Neuronal stem cell (in vitro differentiated cells): Measurements from ENCODE around the gene PCNX1.

Source experiments
- DNase-seq: peaks from one replicate; pipeline ENCODE4 v3.0.0-alpha.2; 2013; ENCODE audit warnings: low spot score
- H2AFZ ChIP-seq: one replicate; pipeline ENCODE4 v1.6.1; 2013; ENCODE audit warnings: mild to moderate bottlenecking, low read length, inconsistent platforms
- H2AK5ac ChIP-seq: 2 replicates; pipeline ENCODE4 v1.6.1; 2013; ENCODE audit warnings: low read depth, mild to moderate bottlenecking, inconsistent platforms, low read length, moderate library complexity, mixed read lengths
- H2BK120ac ChIP-seq: 2 replicates; pipeline ENCODE4 v1.6.1; 2013; ENCODE audit warnings: low read depth, mild to moderate bottlenecking, inconsistent platforms, low read length, moderate library complexity, mixed read lengths
- H2BK12ac ChIP-seq: one replicate; pipeline ENCODE4 v1.6.1; 2013; ENCODE audit warnings: low read length, inconsistent platforms
- H2BK15ac ChIP-seq: 2 replicates; pipeline ENCODE4 v1.6.1; 2013; ENCODE audit warnings: mild to moderate bottlenecking, low read length, inconsistent platforms, mixed read lengths
- H2BK5ac ChIP-seq: one replicate; pipeline ENCODE4 v1.6.1; 2013; ENCODE audit warnings: inconsistent platforms, mild to moderate bottlenecking, low read length, moderate library complexity
- H3K14ac ChIP-seq: one replicate; pipeline ENCODE4 v1.6.1; 2013; ENCODE audit warnings: low read length, inconsistent platforms
- H3K18ac ChIP-seq: 2 replicates; pipeline ENCODE4 v1.6.1; 2013; ENCODE audit warnings: low read length, inconsistent platforms
- H3K23ac ChIP-seq: 2 replicates; pipeline ENCODE4 v1.6.1; 2013; ENCODE audit warnings: low read depth, mild to moderate bottlenecking, mixed read lengths, low read length, inconsistent platforms; ENCODE audit not compliant: poor library complexity
- H3K27ac ChIP-seq: replicated peaks from 3 replicates; pipeline ENCODE4 v1.5.1; 2013; ENCODE audit warnings: low read length, inconsistent platforms
- H3K27me3 ChIP-seq, 3 experiments: 2 replicates each; pipeline ENCODE4 v1.6.1; 2013; ENCODE audit warnings: low read length in 3 of 3, mild to moderate bottlenecking in 2 of 3, inconsistent platforms in 1 of 3, low read depth in 1 of 3, mixed read lengths in 1 of 3, moderate library complexity in 1 of 3; ENCODE audit not compliant: control insufficient read depth in 3 of 3, insufficient read depth in 3 of 3
- H3K36me3 ChIP-seq, 2 donors: replicated peaks in 1 of 2; 2 replicates each; pipeline ENCODE4 v1.6.1; 2013; ENCODE audit warnings: low read length in 2 of 2; ENCODE audit not compliant: control insufficient read depth in 2 of 2, insufficient read depth in 2 of 2
- H3K4ac ChIP-seq: 2 replicates; pipeline ENCODE4 v1.6.1; 2013; ENCODE audit warnings: inconsistent platforms, mild to moderate bottlenecking, low read length, moderate library complexity
- H3K4me1 ChIP-seq, 2 donors: 1 replicate in 1 of 2; 2 replicates in 1 of 2; pipeline ENCODE4 v1.6.1; 2013; ENCODE audit warnings: low read length in 2 of 2, low read depth in 1 of 2; ENCODE audit not compliant: control insufficient read depth in 2 of 2, insufficient read depth in 1 of 2
- H3K4me2 ChIP-seq: one replicate; pipeline ENCODE4 v1.6.1; 2013; ENCODE audit warnings: mild to moderate bottlenecking, low read length, inconsistent platforms; ENCODE audit not compliant: insufficient read depth, poor library complexity, severe bottlenecking
- H3K4me3 ChIP-seq, 2 donors: 2 replicates each; pipeline ENCODE4 v1.5.1; 2013; ENCODE audit warnings: low read length in 2 of 2, mild to moderate bottlenecking in 2 of 2, inconsistent platforms in 1 of 2, moderate library complexity in 1 of 2
- H3K79me1 ChIP-seq: one replicate; pipeline ENCODE4 v1.6.1; 2013; ENCODE audit warnings: low read depth, mild to moderate bottlenecking, inconsistent platforms, low read length, moderate library complexity
- H3K9ac ChIP-seq: one replicate; pipeline ENCODE4 v1.6.1; 2013; ENCODE audit warnings: mild to moderate bottlenecking, low read depth, low read length, inconsistent platforms; ENCODE audit not compliant: poor library complexity
- H3K9me3 ChIP-seq, 2 donors: replicated peaks in 1 of 2; 2 replicates each; pipeline versions ENCODE3 to v1.6.1; 2013; ENCODE audit warnings: low read length in 2 of 2, mild to moderate bottlenecking in 2 of 2, inconsistent platforms in 1 of 2, low read depth in 1 of 2, mixed read lengths in 1 of 2, moderate library complexity in 1 of 2; ENCODE audit not compliant: control insufficient read depth in 2 of 2, insufficient read depth in 1 of 2
- H4K8ac ChIP-seq: one replicate; pipeline ENCODE4 v1.6.1; 2013; ENCODE audit warnings: low read depth, mild to moderate bottlenecking, inconsistent platforms, low read length, moderate library complexity
- H4K91ac ChIP-seq: one replicate; pipeline ENCODE4 v1.6.1; 2013; ENCODE audit warnings: low read length, low read depth, mild to moderate bottlenecking, inconsistent platforms; ENCODE audit not compliant: poor library complexity
- WGBS, 2 donors: extraction: QIAGEN DNeasy Blood & Tissue Kit; methylation state at CpG; one replicate each; pipeline ENCODE4 v1.1.7; 2013; ENCODE audit warnings: missing lambda C conversion rate in 2 of 2, mixed read lengths in 1 of 2; ENCODE audit not compliant: insufficient read length in 2 of 2, insufficient replicate concordance in 1 of 2; ENCODE audit errors: extremely low coverage in 2 of 2; 5-methylcytosine and 5-hydroxymethylcytosine counted together

Gene PCNX1

GRCh38 chr14:70904373-70904772 lies 2.9 kb upstream of the PCNX1 start:
- DNase-seq: no peak
- no peak overlapping the region for H3K27ac ChIP-seq
- no peak overlapping the region for H2BK12ac ChIP-seq
- H2BK5ac ChIP-seq: no peak overlapping the region
- no peak overlapping the region for H2AK5ac ChIP-seq
- H3K4me2 ChIP-seq: no peak overlapping the region
- H3K14ac ChIP-seq: no peak overlapping the region
- H3K9me3 ChIP-seq: no peaks in the 10 kb centered on the region
- H3K9ac ChIP-seq: no peak overlapping the region
- H2BK120ac ChIP-seq: no peak overlapping the region
- H3K18ac ChIP-seq: no peak overlapping the region
- no peaks in the 10 kb centered on the region for H3K36me3 ChIP-seq
- no peak overlapping the region for H3K4ac ChIP-seq
- no peak overlapping the region for H4K8ac ChIP-seq
- no CpG with 5 or more reads among the region's 2 CpGs for WGBS, 2 donors
- H4K91ac ChIP-seq: no peak overlapping the region
- H3K23ac ChIP-seq: no peak overlapping the region
- no peak overlapping the region for H3K4me3 ChIP-seq
- H3K4me1 ChIP-seq: peaks cover 2 to 9% of the 10 kb centered on the region in 2 donors
- H2AFZ ChIP-seq: no peak overlapping the region
- no peak overlapping the region for H2BK15ac ChIP-seq
- H3K79me1 ChIP-seq: peaks cover 3% of the 10 kb centered on the region
- H3K27me3 ChIP-seq: peaks cover 0 to 5% (median 0%) of the 10 kb centered on the region in 3 experiments

GRCh38 chr14:70905301-70905700 lies 2.0 kb upstream of the PCNX1 start:
- H2AFZ ChIP-seq: no peak overlapping the region

GRCh38 chr14:70906793-70907175 lies 475 bp upstream of the PCNX1 start:
- Histone ChIP-seq H2BK15ac (no peak overlapping the region), H2BK5ac (no peak overlapping the region), H4K91ac (no peak overlapping the region), H3K14ac (no peak overlapping the region), H3K4me1 (peaks cover 5 to 13% of the 10 kb centered on the region in 2 donors), H3K36me3 (no peaks in the 10 kb centered on the region), H3K9me3 (no peaks in the 10 kb centered on the region), H3K9ac (no peak overlapping the region), H2BK120ac (no peak overlapping the region), H3K4me3 (peak overlapping the region in 1 of 2 donors; percentile 70), H3K79me1 (peaks cover 4% of the 10 kb centered on the region), H3K18ac (no peak overlapping the region), H2BK12ac (no peak overlapping the region), H3K4ac (no peak overlapping the region), H4K8ac (no peak overlapping the region), H3K23ac (no peak overlapping the region), H3K27ac (no peak overlapping the region), H3K4me2 (peak overlapping the region; percentile 41), H3K27me3 (peaks cover 0 to 5% (median 0%) of the 10 kb centered on the region in 3 experiments), H2AFZ (peak overlapping the region; percentile 93), H2AK5ac (no peak overlapping the region)
- no CpG with 5 or more reads among the region's 9 CpGs for WGBS, 2 donors
- DNase-seq: no peak

More at GRCh38 chr14:70905301-70905700, 2.0 kb upstream of the PCNX1 start:
- no peak overlapping the region for H2BK5ac ChIP-seq
- no peak overlapping the region for H2BK120ac ChIP-seq
- H3K4me1 ChIP-seq: peaks cover 4 to 13% of the 10 kb centered on the region in 2 donors
- H3K18ac ChIP-seq: no peak overlapping the region
- H4K8ac ChIP-seq: no peak overlapping the region
- H3K9ac ChIP-seq: no peak overlapping the region
- H3K4me3 ChIP-seq: peak overlapping the region in 1 of 2 donors; percentile 18
- H2AK5ac ChIP-seq: no peak overlapping the region
- H3K79me1 ChIP-seq: peaks cover 3% of the 10 kb centered on the region
- no peak overlapping the region for H3K14ac ChIP-seq
- WGBS, 2 donors: no CpG with 5 or more reads among the region's 9 CpGs
- no peak overlapping the region for H4K91ac ChIP-seq
- no peak overlapping the region for H2BK15ac ChIP-seq
- no peaks in the 10 kb centered on the region for H3K36me3 ChIP-seq
- H3K23ac ChIP-seq: no peak overlapping the region
- H3K4ac ChIP-seq: no peak overlapping the region
- no peak overlapping the region for H3K4me2 ChIP-seq
- no peak overlapping the region for H2BK12ac ChIP-seq
- no peak overlapping the region for H3K27ac ChIP-seq
- H3K9me3 ChIP-seq: no peaks in the 10 kb centered on the region
- no peak for DNase-seq
- peaks cover 0 to 5% (median 0%) of the 10 kb centered on the region in 3 experiments for H3K27me3 ChIP-seq

DNA sequence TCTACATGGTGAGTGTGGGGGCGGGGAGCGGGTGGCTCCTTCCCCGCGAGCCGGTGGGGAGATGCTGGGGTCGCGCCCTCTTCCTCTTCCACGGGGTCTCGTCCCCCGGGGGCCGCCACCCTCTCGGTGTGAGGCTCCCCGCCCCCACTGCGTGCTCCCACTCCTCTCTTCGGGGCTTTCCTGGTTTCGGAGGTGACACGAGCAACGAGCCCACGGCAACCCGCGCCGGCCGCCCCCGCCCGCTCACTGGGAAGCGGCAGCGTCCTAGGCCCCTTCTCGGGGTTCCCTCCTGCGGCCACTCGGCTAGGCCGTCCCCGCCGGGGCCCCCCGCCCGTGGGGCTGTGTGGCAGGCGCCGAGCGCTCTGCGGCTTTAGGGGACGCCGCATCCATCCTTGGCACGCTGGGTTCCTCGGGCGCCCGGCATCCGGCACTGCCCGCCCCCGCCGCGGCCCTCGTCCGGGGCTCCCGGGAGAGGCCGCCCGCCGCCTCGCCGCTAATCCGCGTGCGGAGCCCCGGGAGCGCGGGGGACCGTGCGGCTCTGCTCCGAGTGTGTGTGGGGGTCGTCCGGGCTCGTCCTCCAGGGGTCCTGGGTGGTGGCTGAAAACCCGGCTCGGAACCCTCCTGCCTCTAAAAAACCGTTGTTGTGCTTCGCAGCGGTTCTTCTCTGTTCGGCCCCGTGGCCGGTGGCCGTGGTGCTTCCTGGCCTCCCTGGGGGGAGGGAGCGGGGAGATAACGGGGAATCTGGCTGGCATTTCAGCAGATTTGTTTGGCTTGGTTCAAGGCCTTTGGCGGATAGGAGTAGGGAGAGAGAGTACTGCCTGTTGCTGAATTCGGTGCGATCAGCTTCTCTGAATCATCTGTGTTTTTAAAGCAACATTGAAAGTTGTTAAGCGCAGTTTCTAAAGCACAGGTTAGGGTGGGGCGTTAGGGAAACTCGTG lies 1.0 kb downstream of the PCNX1 start:
- peak overlapping the region; percentile 93 for H2AFZ ChIP-seq
- H3K79me1 ChIP-seq: peaks cover 4% of the 10 kb centered on the region
- peak overlapping the region; percentile 70 to 96 for H3K4me3 ChIP-seq
- no peaks in the 10 kb centered on the region for H3K36me3 ChIP-seq
- peak overlapping the region; percentile 99 for H3K9ac ChIP-seq
- WGBS, 2 donors: no CpG with 5 or more reads among the region's 87 CpGs
- H2BK120ac ChIP-seq: peak overlapping the region; percentile 33
- peak overlapping the region; percentile 87 for H3K27ac ChIP-seq
- H3K14ac ChIP-seq: peak overlapping the region; percentile 72
- H3K4me1 ChIP-seq: peaks cover 7 to 13% of the 10 kb centered on the region in 2 donors
- no peak overlapping the region for H3K4ac ChIP-seq
- H3K27me3 ChIP-seq: peaks cover 0 to 5% (median 0%) of the 10 kb centered on the region in 3 experiments
- DNase-seq: no peak
- H4K91ac ChIP-seq: no peak overlapping the region
- peak overlapping the region; percentile 93 for H2BK5ac ChIP-seq
- peak overlapping the region; percentile 99 for H3K18ac ChIP-seq
- H3K23ac ChIP-seq: peak overlapping the region; percentile 89
- H2BK15ac ChIP-seq: peak overlapping the region; percentile 63
- H4K8ac ChIP-seq: no peak overlapping the region
- peak overlapping the region; percentile 49 for H2BK12ac ChIP-seq
- H3K4me2 ChIP-seq: peak overlapping the region; percentile 72
- no peaks in the 10 kb centered on the region for H3K9me3 ChIP-seq
- H2AK5ac ChIP-seq: peak overlapping the region; percentile 85
